H1 (cell line): ENCODE data around the gene PFKP. TPM values are rescaled to one million over a fixed set of nuclear protein-coding genes. Genes with fewer than 3 reads are reported as not detected.

Source experiments
- CTCF ChIA-PET: fragments of 300-600 bp; sonication (Branson Sonifier 250); formaldehyde crosslinking; loops from one replicate; lab custom pipeline; 2021; ENCODE audit not compliant: partially characterized antibody; lab: Charles Lee
- POLR2A ChIA-PET: fragments of 300-600 bp; sonication (Branson Sonifier 250); formaldehyde crosslinking; loops from one replicate; lab custom pipeline; 2021; ENCODE audit warnings: inconsistent platforms; ENCODE audit not compliant: partially characterized antibody; lab: Charles Lee
- DNase-seq, 2 experiments: peaks; one replicate each; pipeline versions ENCODE4 v3.0.0 to v3.0.0-alpha.2; 2010 to 2022; ENCODE audit warnings: low spot score in 2 of 2, low read depth in 1 of 2, mixed read lengths in 1 of 2
- FAIRE-seq: peaks from 2 replicates; lab custom pipeline; 2011; peaks lifted over from hg19 to GRCh38; lab: Jason Lieb, UNC
- H2AFZ ChIP-seq: 2 replicates; pipeline ENCODE4 v1.8.1; 2012; ENCODE audit warnings: low read length, inconsistent platforms
- H2AK5ac ChIP-seq: 2 replicates; pipeline ENCODE4 v1.6.1; 2013; ENCODE audit warnings: low read depth, low read length
- H2BK120ac ChIP-seq: replicated peaks from 2 replicates; pipeline ENCODE3; 2013; ENCODE audit warnings: low read depth, low read length, inconsistent platforms
- H2BK12ac ChIP-seq: 2 replicates; pipeline ENCODE4 v1.6.1; 2013; ENCODE audit warnings: low read depth, low read length
- H2BK15ac ChIP-seq: 2 replicates; pipeline ENCODE4 v1.6.1; 2013; ENCODE audit warnings: low read length
- H2BK20ac ChIP-seq: 2 replicates; pipeline ENCODE4 v1.6.1; 2013; ENCODE audit warnings: low read length
- H2BK5ac ChIP-seq: 2 replicates; pipeline ENCODE4 v1.6.1; 2013; ENCODE audit warnings: low read depth, low read length
- H3K14ac ChIP-seq: 2 replicates; pipeline ENCODE4 v1.6.1; 2013; ENCODE audit warnings: inconsistent platforms; ENCODE audit not compliant: insufficient read length
- H3K18ac ChIP-seq: 2 replicates; pipeline ENCODE4 v1.6.1; 2013; ENCODE audit warnings: low read length; ENCODE audit errors: extremely low read depth
- H3K23ac ChIP-seq: 2 replicates; pipeline ENCODE4 v1.6.1; 2013; ENCODE audit warnings: inconsistent platforms; ENCODE audit not compliant: insufficient read length
- H3K23me2 ChIP-seq: 2 replicates; pipeline ENCODE4 v1.6.1; 2013; ENCODE audit warnings: low read depth, low read length
- H3K27ac ChIP-seq: 2 replicates; pipeline ENCODE4 v1.6.1; 2011; ENCODE audit warnings: low read depth, low read length, inconsistent platforms
- H3K27me3 ChIP-seq, 4 experiments: replicated peaks in 1 of 4; 1 replicate in 1 of 4; 2 replicates in 3 of 4; pipeline versions ENCODE4 v1.6.1 to v1.8.1; 2011 to 2013; ENCODE audit warnings: low read length in 3 of 4, mild to moderate bottlenecking in 3 of 4, inconsistent platforms in 2 of 4, mixed read lengths in 2 of 4, moderate library complexity in 1 of 4; ENCODE audit not compliant: control insufficient read depth in 3 of 4, insufficient read depth in 3 of 4; ENCODE audit errors: extremely low read depth in 1 of 4
- H3K36me3 ChIP-seq, 4 experiments: 2 replicates each; pipeline versions ENCODE4 v1.6.1 to v1.8.1; 2011 to 2013; ENCODE audit warnings: mild to moderate bottlenecking in 4 of 4, low read length in 3 of 4, moderate library complexity in 2 of 4, control low read depth in 1 of 4, inconsistent platforms in 1 of 4; ENCODE audit not compliant: insufficient read depth in 4 of 4, control insufficient read depth in 2 of 4
- H3K4ac ChIP-seq: replicated peaks from 2 replicates; pipeline ENCODE3; 2013; ENCODE audit warnings: low read length, low read depth, mixed read lengths, inconsistent platforms; ENCODE audit not compliant: insufficient read length
- H3K4me1 ChIP-seq, 4 experiments: replicated peaks in 1 of 4; 1 replicate in 1 of 4; 2 replicates in 3 of 4; pipeline versions ENCODE4 v1.6.1 to v1.8.1; 2011 to 2013; ENCODE audit warnings: low read length in 3 of 4, inconsistent platforms in 2 of 4, mixed read lengths in 1 of 4; ENCODE audit not compliant: insufficient read depth in 4 of 4, control insufficient read depth in 3 of 4
- H3K4me2 ChIP-seq, 2 experiments: 2 replicates each; pipeline versions ENCODE4 v1.6.1 to v1.8.1; 2011 to 2013; ENCODE audit warnings: low read depth in 2 of 2, low read length in 2 of 2, control low read depth in 1 of 2, inconsistent platforms in 1 of 2, mild to moderate bottlenecking in 1 of 2; ENCODE audit not compliant: insufficient read depth in 1 of 2
- H3K4me3 ChIP-seq, 4 experiments: fragments of 200-600, 300-600 bp in 1 of 4; sonication (generic), shearing (Covaris generic), sonication (Bioruptor Twin) in 1 of 4; 2 replicates each; pipeline versions ENCODE4 v1.5.1 to v1.8.1; 2011 to 2016; ENCODE audit warnings: low read length in 4 of 4, low read depth in 3 of 4, control low read depth in 2 of 4, inconsistent platforms in 2 of 4, mild to moderate bottlenecking in 2 of 4, mixed read lengths in 1 of 4, moderate library complexity in 1 of 4; ENCODE audit not compliant: insufficient read depth in 2 of 4; ENCODE audit errors: extremely low read depth in 1 of 4
- H3K56ac ChIP-seq: replicated peaks from 2 replicates; pipeline ENCODE3; 2013; ENCODE audit warnings: low read depth, mild to moderate bottlenecking, mixed read lengths, low read length, inconsistent platforms; ENCODE audit not compliant: insufficient read length
- H3K79me1 ChIP-seq: 2 replicates; pipeline ENCODE4 v1.6.1; 2013; ENCODE audit warnings: low read depth, low read length, control low read depth
- H3K79me2 ChIP-seq, 2 experiments: 2 replicates each; pipeline versions ENCODE4 v1.6.1 to v1.8.1; 2012 to 2013; ENCODE audit warnings: low read length in 2 of 2, mild to moderate bottlenecking in 2 of 2, inconsistent platforms in 1 of 2; ENCODE audit not compliant: insufficient read depth in 2 of 2, control insufficient read depth in 1 of 2
- H3K9ac ChIP-seq, 4 experiments: replicated peaks in 1 of 4; 1 replicate in 1 of 4; 2 replicates in 3 of 4; pipeline versions ENCODE4 v1.6.1 to v1.8.1; 2011 to 2013; ENCODE audit warnings: low read depth in 3 of 4, low read length in 3 of 4, control low read depth in 2 of 4, mild to moderate bottlenecking in 2 of 4, moderate library complexity in 2 of 4, inconsistent platforms in 1 of 4; ENCODE audit errors: extremely low read depth in 1 of 4
- H3K9me3 ChIP-seq, 2 experiments: 2 replicates each; pipeline versions ENCODE4 v1.6.1 to v1.8.1; 2012 to 2013; ENCODE audit warnings: mild to moderate bottlenecking in 2 of 2, moderate library complexity in 2 of 2, control low read depth in 1 of 2, inconsistent platforms in 1 of 2, low read depth in 1 of 2, low read length in 1 of 2, mixed read lengths in 1 of 2; ENCODE audit not compliant: insufficient read depth in 2 of 2
- H4K20me1 ChIP-seq, 2 experiments: replicated peaks in 1 of 2; 2 replicates each; pipeline versions ENCODE3 to v1.8.1; 2011 to 2013; ENCODE audit warnings: inconsistent platforms in 2 of 2, low read length in 2 of 2, mild to moderate bottlenecking in 1 of 2; ENCODE audit not compliant: insufficient read depth in 2 of 2, control insufficient read depth in 1 of 2
- H4K5ac ChIP-seq: 2 replicates; pipeline ENCODE4 v1.6.1; 2013; ENCODE audit warnings: low read length, low read depth, mixed read lengths, inconsistent platforms; ENCODE audit not compliant: insufficient read length
- H4K8ac ChIP-seq: 2 replicates; pipeline ENCODE4 v1.8.0; 2013; ENCODE audit warnings: mild to moderate bottlenecking, moderate library complexity, low read length, inconsistent platforms; ENCODE audit not compliant: insufficient read depth; ENCODE audit errors: extremely low read depth
- H4K91ac ChIP-seq: replicated peaks from 2 replicates; pipeline ENCODE3; 2013; ENCODE audit warnings: low read length, mixed read lengths, inconsistent platforms; ENCODE audit not compliant: insufficient read length
- WGBS, 2 experiments: shearing (Covaris generic) in 1 of 2; methylation state at CpG; one replicate each; pipeline versions ENCODE4 v1.1.6 to v1.1.7; 2013 to 2015; ENCODE audit warnings: low lambda C conversion rate in 2 of 2, mixed read lengths in 2 of 2, inconsistent platforms in 1 of 2, low coverage in 1 of 2, missing lambda C conversion rate in 1 of 2; ENCODE audit not compliant: insufficient replicate concordance in 2 of 2, insufficient coverage in 1 of 2, insufficient read length in 1 of 2; ENCODE audit errors: extremely low coverage in 1 of 2, missing lambda C conversion rate in 1 of 2; 5-methylcytosine and 5-hydroxymethylcytosine counted together
- polyA plus RNA-seq, 7 experiments: library from polyadenylated mRNA; depleted of rRNA in 3 of 7; stranded (reverse) in 5 of 7; unstranded in 2 of 7; fragments of >200 nt in 5 of 7; fragments of 200-250 nt in 2 of 7; gene quantifications; 1 replicate in 5 of 7; 2 replicates in 1 of 7; 4 replicates in 1 of 7; pipeline versions ENCODE4 v1.2.1 to v1.2.3, GENCODE V29; 2011 to 2013; ENCODE audit warnings: missing spikeins in 2 of 7, mixed read lengths in 2 of 7
- total RNA-seq: library from RNA; stranded (reverse); fragmentation: NEBNext Ultra II Directional; extraction: Animal tissue kit (Norgen Biotek cat#: 25700); gene quantifications from 2 replicates; pipeline ENCODE4 v1.2.1, GENCODE V29; 2021

Gene PFKP
- total and polyA plus RNA-seq, 2 of the 8 experiments (the other 6 are each of a cell fraction or from before 2014, with no cell fraction given), result 51.2 to 128 TPM

DNA sequence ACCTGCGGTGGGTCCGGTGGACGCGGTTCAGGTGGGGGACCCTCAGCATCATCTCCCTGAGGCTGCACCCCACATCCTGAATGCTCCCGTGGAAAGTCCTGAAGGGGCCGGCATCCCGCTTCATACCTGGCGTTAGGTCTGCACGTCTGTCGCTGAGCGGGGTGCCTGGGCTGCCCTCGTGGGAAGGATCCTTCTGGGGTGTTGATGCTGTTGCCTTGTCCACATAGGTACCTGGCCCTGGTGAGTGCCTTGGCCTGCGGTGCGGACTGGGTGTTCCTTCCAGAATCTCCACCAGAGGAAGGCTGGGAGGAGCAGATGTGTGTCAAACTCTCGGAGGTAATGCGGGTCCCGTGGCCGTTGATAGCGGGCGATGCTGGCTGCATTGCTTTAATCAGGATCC is 37.8 kb downstream of the PFKP start:
- Histone ChIP-seq H2BK12ac (no peak overlapping the region), H3K79me2 (0 out of 4 replicates have a peak, but pooled peaks cover 0 to 4% of the 10 kb centered on the region in 2 experiments), H2BK120ac (no peak overlapping the region), H3K14ac (no peak overlapping the region), H3K4me2 (no peak overlapping the region), H3K56ac (no peak overlapping the region), H3K9ac (no peak overlapping the region), H4K8ac (peak overlapping the region; percentile 14; the same call in 1 of the 2 replicates), H2BK15ac (no peak overlapping the region), H2BK5ac (no peak overlapping the region), H3K23me2 (no peaks in the 10 kb centered on the region), H3K4ac (no peak overlapping the region), H3K9me3 (no peaks in the 10 kb centered on the region), H4K91ac (no peak overlapping the region), H3K79me1 (peaks cover 2% of the 10 kb centered on the region), H3K18ac (no peak overlapping the region), H3K27ac (no peak overlapping the region), H3K23ac (no peak overlapping the region), H4K20me1 (peaks cover 0 to 11% of the 10 kb centered on the region in 2 experiments), H3K4me1 (peaks cover 0 to 4% (median 0%) of the 10 kb centered on the region in 4 experiments; a peak in 1 of 7 replicates), H2AK5ac (no peak overlapping the region), H3K27me3 (no peaks in the 10 kb centered on the region), H4K5ac (no peak overlapping the region), H2AFZ (no peak overlapping the region), H3K4me3 (no peak overlapping the region), H3K36me3 (peaks cover 18 to 79% (median 55%) of the 10 kb centered on the region in 4 experiments), H2BK20ac (no peak overlapping the region)
- DNase-seq (no peak), FAIRE-seq (no peak)
- CTCF ChIA-PET, result no interaction called here
- POLR2A ChIA-PET, result no interaction called here
- 84% methylated on average over 20 of the region's 20 CpGs; no CpG with 5 or more reads in 1 of the 2 experiments for WGBS, 2 experiments
